CD14-positive monocyte (primary cell): ENCODE measurements around the gene MUC5AC. TPM values are rescaled to one million over a fixed set of nuclear protein-coding genes. Genes with fewer than 3 reads are reported as not detected.
"Not testable (repeated sequence)": the region's sequence is repeated elsewhere in the genome, so short reads cannot be mapped to it uniquely, and the experiment has no call there.

Source experiments
- DNase-seq, 3 donors: peaks; one replicate each; pipeline ENCODE4 v3.0.0-alpha.2; 2011 to 2022
- H2AFZ ChIP-seq: 2 replicates; pipeline ENCODE4 v1.6.0; 2012; ENCODE audit warnings: mild to moderate bottlenecking, low read depth, low read length, inconsistent platforms; ENCODE audit not compliant: insufficient read depth, poor library complexity, severe bottlenecking
- H3K27ac ChIP-seq, 2 donors: 1 replicate in 1 of 2; 2 replicates in 1 of 2; pipeline ENCODE4 v1.5.1; 2012 to 2013; ENCODE audit warnings: low read length in 2 of 2, control low read depth in 1 of 2, inconsistent platforms in 1 of 2, low read depth in 1 of 2, mild to moderate bottlenecking in 1 of 2
- H3K27me3 ChIP-seq, 2 donors: one replicate each; pipeline versions ENCODE4 v1.6.0 to v1.6.1; 2011 to 2013; ENCODE audit warnings: low read length in 2 of 2; ENCODE audit not compliant: control insufficient read depth in 2 of 2, insufficient read depth in 2 of 2
- H3K36me3 ChIP-seq, 2 donors: replicated peaks in 1 of 2; 1 replicate in 1 of 2; 2 replicates in 1 of 2; pipeline versions ENCODE4 v1.5.1 to v1.6.1; 2012 to 2013; ENCODE audit warnings: low read length in 2 of 2, control low read depth in 1 of 2, inconsistent platforms in 1 of 2, mild to moderate bottlenecking in 1 of 2; ENCODE audit not compliant: insufficient read depth in 2 of 2, control insufficient read depth in 1 of 2
- H3K4me1 ChIP-seq, 2 donors: 1 replicate in 1 of 2; 2 replicates in 1 of 2; pipeline versions ENCODE4 v1.5.1 to v1.6.1; 2012 to 2013; ENCODE audit warnings: low read length in 2 of 2, control low read depth in 1 of 2, inconsistent platforms in 1 of 2, mild to moderate bottlenecking in 1 of 2, moderate library complexity in 1 of 2; ENCODE audit not compliant: insufficient read depth in 2 of 2, control insufficient read depth in 1 of 2
- H3K4me2 ChIP-seq: replicated peaks from 2 replicates; pipeline ENCODE3; 2012; ENCODE audit warnings: low read length, moderate library complexity, mild to moderate bottlenecking; ENCODE audit not compliant: poor library complexity, severe bottlenecking; ENCODE audit errors: extremely low read depth
- H3K4me3 ChIP-seq, 3 experiments: fragments of 200-600 bp in 1 of 3; sonication (generic) in 1 of 3; replicated peaks in 1 of 3; 1 replicate in 2 of 3; 2 replicates in 1 of 3; pipeline ENCODE4 v1.5.1; 2011 to 2013; ENCODE audit warnings: low read length in 3 of 3, mild to moderate bottlenecking in 3 of 3, control low read depth in 2 of 3, low read depth in 2 of 3, inconsistent platforms in 1 of 3, moderate library complexity in 1 of 3
- H3K79me2 ChIP-seq: 2 replicates; pipeline ENCODE4 v1.6.0; 2012; ENCODE audit warnings: mild to moderate bottlenecking, control low read depth, inconsistent platforms, low read length, moderate library complexity; ENCODE audit not compliant: insufficient read depth
- H3K9ac ChIP-seq: 2 replicates; pipeline ENCODE4 v1.6.0; 2017; ENCODE audit warnings: low read length, mild to moderate bottlenecking; ENCODE audit not compliant: insufficient read depth, poor library complexity, severe bottlenecking
- H3K9me3 ChIP-seq, 2 donors: replicated peaks in 1 of 2; 1 replicate in 1 of 2; 2 replicates in 1 of 2; pipeline versions ENCODE4 v1.5.1 to v1.6.1; 2012 to 2013; ENCODE audit warnings: low read length in 2 of 2, control low read depth in 1 of 2; ENCODE audit not compliant: control insufficient read depth in 1 of 2, insufficient read depth in 1 of 2
- H4K20me1 ChIP-seq: 2 replicates; pipeline ENCODE4 v1.6.0; 2012; ENCODE audit warnings: mild to moderate bottlenecking, low read length, control low read depth, moderate library complexity; ENCODE audit not compliant: insufficient read depth
- H3K27ac Mint-ChIP-seq, 7 donors: one replicate each; pipeline ENCODE4 v1.8.0; 2020; ENCODE audit warnings: mild to moderate bottlenecking in 7 of 7, mixed read lengths in 7 of 7, moderate library complexity in 6 of 7, inconsistent platforms in 2 of 7
- H3K27me3 Mint-ChIP-seq, 3 donors: one replicate each; pipeline ENCODE4 v1.8.0; 2021 to 2022; ENCODE audit warnings: low read depth in 3 of 3, mild to moderate bottlenecking in 3 of 3, mixed read lengths in 3 of 3, moderate library complexity in 3 of 3, inconsistent platforms in 1 of 3
- H3K36me3 Mint-ChIP-seq, 2 donors: one replicate each; pipeline ENCODE4 v1.8.0; 2020; ENCODE audit warnings: mixed read lengths in 2 of 2, inconsistent platforms in 1 of 2, mild to moderate bottlenecking in 1 of 2
- H3K4me1 Mint-ChIP-seq: one replicate; pipeline ENCODE4 v1.8.0; 2020; ENCODE audit warnings: mild to moderate bottlenecking, mixed read lengths
- H3K4me3 Mint-ChIP-seq, 2 donors: one replicate each; pipeline ENCODE4 v1.8.0; 2020; ENCODE audit warnings: mild to moderate bottlenecking in 2 of 2, mixed read lengths in 2 of 2, moderate library complexity in 1 of 2
- H3K9me3 Mint-ChIP-seq, 7 donors: one replicate each; pipeline ENCODE4 v1.8.0; 2020 to 2022; ENCODE audit warnings: mixed read lengths in 7 of 7, mild to moderate bottlenecking in 6 of 7, moderate library complexity in 6 of 7, inconsistent platforms in 2 of 7
- CTCF ChIP-seq: fragments of 200-600 bp; IDR thresholded peaks from one replicate; pipeline ENCODE4 v1.8.0; 2022; ENCODE audit warnings: antibody characterized with exemption, mild to moderate bottlenecking
- WGBS: methylation state at CpG from one replicate; pipeline ENCODE4 v1.1.5; 2013; ENCODE audit warnings: missing lambda C conversion rate; ENCODE audit not compliant: insufficient coverage; 5-methylcytosine and 5-hydroxymethylcytosine counted together
- intact Hi-C, 2 donors: fragments of 100-400 bp; cut with micrococcal nuclease; formaldehyde crosslinking; loops; one replicate each; pipeline versions ENCODE4 v1.15.0 to v1.15.1; 2023
- polyA plus RNA-seq, 3 donors: library from polyadenylated mRNA; depleted of rRNA in 1 of 3; unstranded in 2 of 3; stranded (reverse) in 1 of 3; fragments of 300-500 nt in 2 of 3; fragments of >200 nt in 1 of 3; fragmentation: Illumina TruSeq in 2 of 3; gene quantifications; 1 replicate in 2 of 3; 2 replicates in 1 of 3; pipeline ENCODE4 v1.2.3, GENCODE V29; 2012 to 2021

MUC5AC gene
- polyA plus RNA-seq, 3 donors: not detected

- H3K27me3 ChIP-seq: no peaks in the 10 kb centered on the region
- Mint-ChIP-seq H3K4me3 (no peak overlapping the region), H3K27me3 (peaks cover 0 to 2% (median 0%) of the 10 kb centered on the region in 3 donors), H3K9me3 (peaks cover 0 to 16% (median 4%) of the 10 kb centered on the region in 7 donors), H3K36me3 (no peaks in the 10 kb centered on the region), H3K27ac (no peak overlapping the region), H3K4me1 (no peaks in the 10 kb centered on the region)
- no peak for DNase-seq
- H3K4me1 ChIP-seq: no peaks in the 10 kb centered on the region
- no peak overlapping the region for H3K4me3 ChIP-seq
- no peaks in the 10 kb centered on the region for H3K36me3 ChIP-seq
- TF ChIP-seq CTCF: no peak
- no peak overlapping the region for H2AFZ ChIP-seq
- peaks cover 16 to 17% of the 10 kb centered on the region in 2 donors for H3K9me3 ChIP-seq
- no peaks in the 10 kb centered on the region for H3K79me2 ChIP-seq
- no peak overlapping the region for H3K9ac ChIP-seq
- WGBS: 89% methylated on average over 9 of the region's 10 CpGs
- H4K20me1 ChIP-seq: no peaks in the 10 kb centered on the region
- intact Hi-C loops: no loop called here
- H3K27ac ChIP-seq: no peak overlapping the region
- H3K4me2 ChIP-seq: no peak overlapping the region
Observed at GRCh38 chr11:1181420-1181819, 23.7 kb downstream of the MUC5AC start.

- Histone ChIP-seq H3K27me3 (no peaks in the 10 kb centered on the region), H3K27ac (no peak overlapping the region), H3K4me2 (no peak overlapping the region), H3K9me3 (peaks cover 22 to 23% of the 10 kb centered on the region in 2 donors), H2AFZ (no peak overlapping the region), H3K9ac (no peak overlapping the region), H4K20me1 (no peaks in the 10 kb centered on the region), H3K79me2 (no peaks in the 10 kb centered on the region), H3K4me1 (no peaks in the 10 kb centered on the region), H3K4me3 (no peak overlapping the region), H3K36me3 (no peaks in the 10 kb centered on the region)
- H3K9me3 Mint-ChIP-seq: peaks cover 0 to 16% (median 4%) of the 10 kb centered on the region in 7 donors
- H3K27me3 Mint-ChIP-seq: peaks cover 0 to 2% (median 0%) of the 10 kb centered on the region in 3 donors
- H3K27ac Mint-ChIP-seq: peak overlapping the region in 1 of 7 donors; percentile 31
- no peaks in the 10 kb centered on the region for H3K36me3 Mint-ChIP-seq
- no peak overlapping the region for H3K4me3 Mint-ChIP-seq
- 60% methylated on average over 39 of the region's 41 CpGs for WGBS
- DNase-seq: no peak
- intact Hi-C loops: no loop called here
- H3K4me1 Mint-ChIP-seq: no peaks in the 10 kb centered on the region
- no peak for TF ChIP-seq CTCF
Observed at GRCh38 chr11:1181853-1182535, 24.2 kb downstream of the MUC5AC start.

DNA sequence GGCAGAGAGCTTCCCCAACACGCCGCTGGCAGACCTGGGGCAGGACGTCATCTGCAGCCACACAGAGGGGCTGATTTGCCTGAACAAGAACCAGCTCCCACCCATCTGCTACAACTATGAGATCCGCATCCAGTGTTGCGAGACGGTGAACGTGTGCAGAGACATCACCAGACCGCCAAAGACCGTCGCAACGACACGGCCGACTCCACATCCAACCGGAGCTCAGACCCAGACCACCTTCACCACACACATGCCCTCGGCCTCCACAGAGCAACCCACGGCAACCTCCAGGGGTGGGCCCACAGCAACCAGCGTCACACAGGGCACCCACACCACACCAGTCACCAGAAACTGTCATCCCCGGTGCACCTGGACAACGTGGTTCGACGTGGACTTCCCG, 26.4 kb downstream of the MUC5AC start:
- DNase-seq, H3K36me3 ChIP-seq, H3K27me3 ChIP-seq, H4K20me1 ChIP-seq, H3K4me3 ChIP-seq, H3K4me1 ChIP-seq, H3K4me1 Mint-ChIP-seq, H3K4me3 Mint-ChIP-seq, H3K79me2 ChIP-seq, H2AFZ ChIP-seq, H3K27ac ChIP-seq, H3K36me3 Mint-ChIP-seq, H3K4me2 ChIP-seq, intact Hi-C loops, H3K27me3 Mint-ChIP-seq, H3K9ac ChIP-seq, H3K27ac Mint-ChIP-seq: not testable (repeated sequence)
- peaks cover 23 to 30% of the 10 kb centered on the region in 2 donors for H3K9me3 ChIP-seq
- 93% methylated on average over 3 of the region's 22 CpGs for WGBS
- H3K9me3 Mint-ChIP-seq: peaks cover 0 to 16% (median 4%) of the 10 kb centered on the region in 7 donors
